Coronary artery (tissue), 2 donors: ENCODE measurements around the gene CASK.

ENCODE experiments used
- DNase-seq: peaks from one replicate; pipeline ENCODE4 v3.0.0-alpha.2; 2017; ENCODE audit warnings: low spot score
- H3K27ac ChIP-seq, 2 donors: fragments of 200-600 bp; sonication (generic); one replicate each; pipeline ENCODE4 v1.5.1; 2016 to 2019
- H3K4me3 ChIP-seq: fragments of 200-600 bp; sonication (generic); 2 replicates; pipeline ENCODE4 v1.5.1; 2016; ENCODE audit warnings: mild to moderate bottlenecking, moderate library complexity
- CTCF ChIP-seq: fragments of 200-600 bp; sonication (generic); IDR thresholded peaks from one replicate; pipeline ENCODE4 v1.5.1; 2019; ENCODE audit warnings: antibody characterized with exemption

CASK gene

GRCh38 chrX:41538707-41539106 lies 384.6 kb downstream of the CASK start:
- TF ChIP-seq CTCF: no peak
- DNase-seq: no peak
- no peak overlapping the region for H3K4me3 ChIP-seq
- H3K27ac ChIP-seq: no peak overlapping the region

GRCh38 chrX:41530085-41530484 lies 393.3 kb downstream of the CASK start:
- no peak overlapping the region for H3K27ac ChIP-seq
- TF ChIP-seq CTCF: no peak

GRCh38 chrX:41529221-41529620 lies 394.1 kb downstream of the CASK start:
- no peak for TF ChIP-seq CTCF
- no peak overlapping the region for H3K27ac ChIP-seq
- no peak for DNase-seq
- H3K4me3 ChIP-seq: no peak overlapping the region

More at GRCh38 chrX:41530085-41530484, 393.3 kb downstream of the CASK start:
- DNase-seq: no peak
- no peak overlapping the region for H3K4me3 ChIP-seq

GRCh38 chrX:41528784-41529183 lies 394.6 kb downstream of the CASK start:
- no peak for DNase-seq
- Histone ChIP-seq H3K4me3 (no peak overlapping the region), H3K27ac (no peak overlapping the region)
- TF ChIP-seq CTCF: no peak

- no peak for DNase-seq
- TF ChIP-seq CTCF: no peak
- no peak overlapping the region for H3K27ac ChIP-seq
These were observed 396.4 kb downstream of the CASK start for GRCh38 chrX:41526925-41527324.

GRCh38 chrX:41526271-41526670 lies 397.1 kb downstream of the CASK start:
- Histone ChIP-seq H3K27ac (no peak overlapping the region), H3K4me3 (no peak overlapping the region)
- no peak for TF ChIP-seq CTCF
- no peak for DNase-seq

More at GRCh38 chrX:41526925-41527324, 396.4 kb downstream of the CASK start:
- H3K4me3 ChIP-seq: no peak overlapping the region

- no peak for DNase-seq
- TF ChIP-seq CTCF: no peak
- Histone ChIP-seq H3K27ac (no peak overlapping the region), H3K4me3 (no peak overlapping the region)
These were observed 400.7 kb downstream of the CASK start for GRCh38 chrX:41522671-41523070.
